Stimulated activated naive CD8-positive, alpha-beta T cell treated with anti-CD3 and anti-CD28 coated beads, Interleukin-15, Interleukin-2, amounts not matched to agents 100 ng/mL and 50 ng/mL, for 24 hours (primary cell): ENCODE data around the gene ZIC1.

Source experiments
- H3K27ac Mint-ChIP-seq: one replicate; pipeline ENCODE4 v1.8.0; 2021; ENCODE audit warnings: mild to moderate bottlenecking, mixed read lengths
- H3K27me3 Mint-ChIP-seq: one replicate; pipeline ENCODE4 v1.8.0; 2021; ENCODE audit warnings: mixed read lengths
- H3K36me3 Mint-ChIP-seq: one replicate; pipeline ENCODE4 v1.8.0; 2021; ENCODE audit warnings: low read depth, mixed read lengths
- H3K4me1 Mint-ChIP-seq: one replicate; pipeline ENCODE4 v1.8.0; 2021; ENCODE audit warnings: low read depth, mixed read lengths
- H3K4me3 Mint-ChIP-seq: one replicate; pipeline ENCODE4 v1.8.0; 2021; ENCODE audit warnings: mild to moderate bottlenecking, mixed read lengths
- H3K9me3 Mint-ChIP-seq: one replicate; pipeline ENCODE4 v1.8.0; 2021; ENCODE audit warnings: mixed read lengths

Gene ZIC1

DNA sequence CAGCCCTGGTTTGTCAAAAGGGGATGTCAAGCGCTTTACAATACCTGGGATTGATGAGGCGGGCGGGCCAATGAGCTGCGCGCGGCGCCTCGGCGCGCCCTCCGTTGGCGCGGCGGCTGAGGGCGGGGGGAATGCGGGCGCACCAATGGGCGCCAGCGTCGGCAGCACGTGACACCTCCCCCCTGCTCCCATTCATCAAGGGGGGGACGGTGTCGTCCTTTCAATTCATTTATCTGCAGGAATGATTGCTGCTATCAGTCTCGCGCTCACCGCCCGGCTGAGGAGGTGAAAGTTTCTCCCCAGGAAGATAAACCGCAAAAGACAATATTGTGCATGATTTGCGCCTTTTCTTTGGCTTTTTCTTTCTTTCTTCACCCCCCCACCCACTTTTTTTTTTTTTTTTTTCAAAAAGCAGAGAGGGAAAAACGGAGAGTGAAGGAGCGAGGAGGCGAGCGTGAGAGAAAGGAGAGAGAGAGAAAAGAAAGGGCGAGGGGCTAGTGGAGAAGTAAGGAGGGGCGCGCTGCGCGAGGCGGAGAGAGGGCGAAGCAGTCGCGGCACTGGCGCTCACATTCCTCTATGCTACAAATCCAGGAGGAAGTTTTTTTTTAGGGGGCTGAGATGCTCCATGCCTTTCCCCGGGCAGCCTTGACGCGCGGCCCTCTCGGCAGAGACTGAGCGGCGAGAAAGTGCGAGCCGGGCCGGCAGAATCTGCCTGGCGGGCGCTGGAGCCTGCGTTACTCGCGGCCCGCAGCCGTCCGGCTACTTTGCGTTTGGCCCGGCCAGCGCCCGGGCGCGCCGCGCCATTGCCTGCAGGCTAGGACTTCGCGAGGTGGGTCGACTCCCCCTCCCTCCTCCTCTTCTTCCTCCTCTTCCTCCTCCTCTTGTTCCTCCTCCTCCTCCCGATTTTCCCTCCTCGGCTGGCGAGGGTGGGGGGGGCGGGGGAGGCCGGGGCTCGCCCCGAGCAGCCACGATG, at the start of gene ZIC1:
Gene ZIC1 (plus strand): TSS at position 223 of the 973 bp plus-strand sequence. CDS start 748 bp downstream, at position 971.
- peak within 1 kb of the TSS; percentile 20 for H3K4me3 Mint-ChIP-seq
- peaks cover 19% of the 10 kb centered on the region for H3K9me3 Mint-ChIP-seq
- H3K27me3 Mint-ChIP-seq, result peaks cover 84% of the 10 kb centered on the region
- peak within 1 kb of the TSS; percentile 40 for H3K27ac Mint-ChIP-seq
- H3K4me1 Mint-ChIP-seq, result peaks cover 40% of the 10 kb centered on the region
- peaks cover 29% of the 10 kb centered on the region for H3K36me3 Mint-ChIP-seq

DNA sequence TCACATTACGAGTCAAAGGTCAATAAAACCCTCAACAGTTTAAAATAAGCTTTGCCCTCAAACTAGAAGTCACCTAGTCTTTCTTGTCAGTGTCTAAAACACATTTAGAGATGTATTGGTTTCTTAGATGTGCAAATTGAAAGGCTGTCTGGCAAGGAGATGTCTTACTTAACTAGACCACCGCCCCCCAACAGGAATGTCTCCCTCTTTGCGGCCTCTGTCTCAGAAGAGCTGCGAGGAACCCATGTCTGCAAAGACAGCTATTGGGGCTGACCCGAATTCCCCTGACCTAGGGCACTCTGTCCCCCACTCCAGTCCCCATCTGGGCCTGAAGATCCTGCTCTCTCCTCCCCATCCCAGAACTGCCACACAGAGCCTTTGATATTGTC, 49.1 kb upstream of the ZIC1 start:
- H3K27me3 Mint-ChIP-seq, result peaks cover 86% of the 10 kb centered on the region
- peaks cover 10% of the 10 kb centered on the region for H3K9me3 Mint-ChIP-seq
- no peak overlapping the region for H3K27ac Mint-ChIP-seq
- H3K36me3 Mint-ChIP-seq, result no peaks in the 10 kb centered on the region
- H3K4me1 Mint-ChIP-seq, result no peaks in the 10 kb centered on the region
- H3K4me3 Mint-ChIP-seq, result no peak overlapping the region

DNA sequence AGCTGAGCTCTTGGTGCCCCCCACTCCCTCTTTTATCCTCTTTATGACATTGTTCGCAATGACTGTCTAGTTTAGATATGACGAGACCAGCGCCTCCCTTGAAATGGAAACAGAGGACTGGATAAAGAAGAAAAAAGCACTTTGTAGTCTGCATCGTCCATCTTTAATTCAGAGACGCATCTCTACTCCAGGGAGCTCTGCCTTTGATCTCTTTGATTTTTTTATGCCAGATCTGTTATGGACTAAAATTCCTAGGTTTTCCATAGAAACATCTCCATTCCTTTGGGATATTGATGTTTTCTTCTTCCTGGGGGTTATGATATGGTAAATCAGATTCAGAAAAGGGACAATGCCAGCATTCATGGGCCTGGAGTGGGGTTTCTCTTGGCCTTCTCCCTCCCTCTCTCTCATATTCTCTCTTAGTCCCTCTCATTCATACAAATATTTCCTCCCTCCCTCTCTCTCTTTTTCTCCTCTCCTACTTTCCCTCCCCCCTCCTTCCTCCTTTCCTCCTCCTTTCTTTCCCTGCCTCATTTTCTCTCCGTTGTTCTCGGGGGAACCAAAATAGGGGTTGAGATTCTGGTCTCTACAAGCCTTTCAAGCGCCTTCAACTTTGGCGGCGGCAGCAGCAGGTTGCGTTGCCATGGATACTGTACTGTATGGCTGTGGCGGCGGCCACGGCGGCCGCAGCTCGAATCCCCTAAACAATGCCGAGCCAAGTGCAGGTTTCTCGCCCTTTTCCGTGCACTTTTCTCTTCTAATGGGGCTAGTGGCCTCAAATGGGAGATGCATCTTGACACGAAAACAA, 48.3 kb upstream of the ZIC1 start:
- H3K36me3 Mint-ChIP-seq, result no peaks in the 10 kb centered on the region
- H3K9me3 Mint-ChIP-seq, result peaks cover 6% of the 10 kb centered on the region
- H3K27me3 Mint-ChIP-seq, result peaks cover 83% of the 10 kb centered on the region
- H3K4me1 Mint-ChIP-seq, result no peaks in the 10 kb centered on the region
- no peak overlapping the region for H3K4me3 Mint-ChIP-seq
- no peak overlapping the region for H3K27ac Mint-ChIP-seq

DNA sequence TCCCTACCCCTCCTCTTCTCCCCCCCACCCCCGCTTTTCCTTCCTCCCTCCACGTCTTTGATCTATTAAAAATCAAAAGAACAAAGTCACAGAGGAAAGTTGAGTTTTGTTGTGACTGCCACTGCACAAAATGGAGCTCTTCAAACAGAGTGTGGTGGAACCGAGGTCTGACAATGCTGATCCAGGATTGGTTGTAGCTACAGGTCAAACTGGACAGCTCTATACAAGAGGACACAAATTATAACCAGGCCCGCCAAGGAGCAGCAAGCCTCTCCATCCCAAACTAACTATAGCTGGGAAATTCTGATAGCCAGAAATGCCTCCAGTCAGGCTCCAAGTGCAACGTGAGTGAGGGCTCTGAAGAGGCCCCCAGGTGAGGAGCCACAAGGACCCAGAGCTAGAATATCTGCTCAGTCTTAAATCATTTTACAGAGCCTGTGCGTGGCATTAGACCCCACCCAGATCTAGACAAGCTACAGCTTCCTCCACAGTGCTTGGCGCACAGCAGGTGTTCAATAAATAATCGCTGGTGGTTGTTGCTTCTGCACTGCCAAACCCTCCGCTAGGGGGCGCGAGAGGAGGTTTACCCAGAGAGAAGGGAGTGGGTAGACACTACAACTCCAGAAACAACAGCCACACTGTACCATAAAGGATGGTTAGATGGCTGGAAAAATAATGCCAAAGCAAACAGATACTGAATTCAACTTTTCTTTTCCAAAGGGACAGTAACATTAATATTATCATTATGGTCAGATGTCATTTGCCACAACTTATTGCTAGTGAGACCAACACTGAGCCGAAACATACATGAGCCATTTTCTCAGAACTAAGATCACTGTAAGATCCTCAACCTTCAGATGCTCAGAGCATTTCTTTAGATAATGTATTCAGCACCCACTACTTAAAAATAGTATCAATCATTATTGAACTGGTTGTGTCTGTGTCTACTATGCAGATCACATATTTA, 47.4 kb upstream of the ZIC1 start:
- no peaks in the 10 kb centered on the region for H3K4me1 Mint-ChIP-seq
- no peaks in the 10 kb centered on the region for H3K36me3 Mint-ChIP-seq
- no peak overlapping the region for H3K27ac Mint-ChIP-seq
- peaks cover 6% of the 10 kb centered on the region for H3K9me3 Mint-ChIP-seq
- no peak overlapping the region for H3K4me3 Mint-ChIP-seq
- peaks cover 74% of the 10 kb centered on the region for H3K27me3 Mint-ChIP-seq

DNA sequence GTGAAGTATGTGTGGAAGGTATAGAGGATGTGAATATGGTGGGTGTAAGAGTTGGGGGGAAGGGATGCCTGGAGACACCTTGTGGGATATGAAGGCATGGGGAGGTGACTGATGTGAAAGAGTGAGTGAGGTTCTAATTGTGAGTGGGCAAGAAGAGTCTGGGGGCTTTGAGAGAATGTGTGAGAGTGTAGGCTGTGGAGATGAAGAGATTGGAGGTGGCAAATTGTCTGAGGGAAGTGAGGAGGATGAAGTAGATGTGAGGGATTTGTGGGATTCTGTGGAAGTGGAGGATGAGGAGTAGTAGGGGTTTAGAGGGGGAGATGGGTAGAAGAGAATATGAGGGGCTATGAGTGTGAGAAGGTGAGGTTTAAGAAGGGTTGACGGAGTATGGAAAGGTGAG, 44.4 kb upstream of the ZIC1 start:
- H3K36me3 Mint-ChIP-seq, result no peaks in the 10 kb centered on the region
- H3K4me3 Mint-ChIP-seq, result no peak overlapping the region
- no peak overlapping the region for H3K27ac Mint-ChIP-seq
- H3K9me3 Mint-ChIP-seq, result peaks cover 5% of the 10 kb centered on the region
- no peaks in the 10 kb centered on the region for H3K4me1 Mint-ChIP-seq
- peaks cover 69% of the 10 kb centered on the region for H3K27me3 Mint-ChIP-seq

DNA sequence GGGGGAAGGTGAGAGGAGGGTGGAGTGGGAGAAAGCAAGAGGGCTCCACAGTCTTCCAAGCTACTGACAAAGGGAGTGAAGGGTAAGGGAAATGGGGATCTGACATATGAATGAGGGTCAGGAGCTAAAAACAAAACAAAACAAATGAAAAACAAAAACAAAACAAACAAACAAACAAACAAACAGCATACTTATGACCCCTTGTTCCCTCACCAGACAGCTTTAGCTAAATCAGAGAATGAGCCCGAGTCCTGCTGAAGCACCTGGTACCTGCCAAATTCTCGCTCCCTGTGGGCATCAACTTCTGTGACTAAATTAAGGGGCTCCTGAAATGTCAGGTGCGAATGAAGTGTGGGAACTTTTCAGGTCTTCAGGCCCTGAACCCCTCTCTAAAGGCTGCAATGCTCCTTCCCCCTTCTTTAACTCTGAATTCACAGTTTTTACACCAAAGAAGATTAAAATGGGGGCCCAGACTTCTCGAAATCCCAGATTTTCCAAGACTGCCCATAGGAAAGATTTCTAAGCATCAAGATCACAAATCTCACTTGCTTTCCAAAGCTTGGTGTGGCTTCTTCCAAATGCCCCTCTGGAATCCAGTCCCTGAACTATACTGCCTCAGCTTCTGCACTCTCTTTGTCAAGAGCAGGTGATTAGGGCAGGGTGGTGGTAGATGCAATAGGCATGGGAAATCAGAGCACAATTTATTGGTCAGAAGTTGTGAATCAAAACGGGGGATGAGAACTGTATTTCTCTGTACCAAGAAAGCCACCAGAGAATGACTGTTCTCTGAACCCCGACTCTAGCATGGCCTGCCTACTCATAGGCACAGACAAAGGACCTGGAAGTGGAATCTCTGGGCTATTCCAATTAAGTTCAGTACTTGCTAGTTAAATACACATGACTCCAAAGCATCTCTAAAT, 43.7 kb upstream of the ZIC1 start:
- Mint-ChIP-seq H3K36me3 (no peaks in the 10 kb centered on the region), H3K4me1 (no peaks in the 10 kb centered on the region), H3K9me3 (peaks cover 5% of the 10 kb centered on the region), H3K4me3 (no peak overlapping the region), H3K27ac (no peak overlapping the region), H3K27me3 (peaks cover 69% of the 10 kb centered on the region)

DNA sequence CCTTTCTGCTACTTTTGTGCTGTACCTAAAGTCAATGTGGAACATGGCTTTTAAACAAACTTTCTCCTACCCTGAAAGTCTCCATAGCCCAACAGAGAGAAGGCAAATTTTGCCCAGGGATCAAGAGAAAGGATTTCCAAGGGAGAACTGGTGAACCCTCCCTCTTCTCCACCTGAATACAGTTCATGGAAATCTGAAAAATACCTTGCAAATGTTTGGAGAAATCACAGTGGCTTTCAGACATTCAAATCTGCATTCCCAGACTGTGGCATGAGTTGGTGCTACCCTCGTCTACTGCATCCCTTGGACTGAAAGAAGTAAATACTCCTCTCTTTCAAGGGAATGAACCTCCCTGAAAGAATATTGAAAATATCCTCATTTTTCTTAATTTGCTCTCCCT, 41.5 kb upstream of the ZIC1 start:
- no peak overlapping the region for H3K4me3 Mint-ChIP-seq
- H3K9me3 Mint-ChIP-seq, result peaks cover 5% of the 10 kb centered on the region
- no peaks in the 10 kb centered on the region for H3K4me1 Mint-ChIP-seq
- peaks cover 72% of the 10 kb centered on the region for H3K27me3 Mint-ChIP-seq
- peaks cover 4% of the 10 kb centered on the region for H3K36me3 Mint-ChIP-seq
- no peak overlapping the region for H3K27ac Mint-ChIP-seq

DNA sequence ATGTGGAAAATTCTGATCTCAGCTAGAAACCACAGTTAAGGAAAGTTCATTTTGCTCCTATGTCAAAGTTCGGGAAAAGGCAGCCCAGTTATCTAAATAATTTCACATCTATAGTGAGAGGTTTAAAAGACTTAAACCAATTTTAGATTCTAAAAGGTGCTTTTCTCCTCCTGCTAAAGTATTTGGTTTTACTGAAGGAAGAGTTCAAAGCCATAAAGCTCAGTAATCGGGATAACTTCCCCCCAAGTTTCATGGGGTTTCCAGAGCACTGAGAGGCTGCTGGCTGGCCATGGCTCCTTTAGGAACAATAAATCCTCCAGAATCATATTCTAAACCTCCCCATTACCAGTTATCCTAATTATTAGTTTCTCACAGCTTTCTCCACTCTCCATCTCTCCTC, 41.0 kb upstream of the ZIC1 start:
- peaks cover 77% of the 10 kb centered on the region for H3K27me3 Mint-ChIP-seq
- H3K9me3 Mint-ChIP-seq, result peaks cover 5% of the 10 kb centered on the region
- peaks cover 6% of the 10 kb centered on the region for H3K36me3 Mint-ChIP-seq
- H3K4me1 Mint-ChIP-seq, result no peaks in the 10 kb centered on the region
- H3K4me3 Mint-ChIP-seq, result no peak overlapping the region
- H3K27ac Mint-ChIP-seq, result no peak overlapping the region

DNA sequence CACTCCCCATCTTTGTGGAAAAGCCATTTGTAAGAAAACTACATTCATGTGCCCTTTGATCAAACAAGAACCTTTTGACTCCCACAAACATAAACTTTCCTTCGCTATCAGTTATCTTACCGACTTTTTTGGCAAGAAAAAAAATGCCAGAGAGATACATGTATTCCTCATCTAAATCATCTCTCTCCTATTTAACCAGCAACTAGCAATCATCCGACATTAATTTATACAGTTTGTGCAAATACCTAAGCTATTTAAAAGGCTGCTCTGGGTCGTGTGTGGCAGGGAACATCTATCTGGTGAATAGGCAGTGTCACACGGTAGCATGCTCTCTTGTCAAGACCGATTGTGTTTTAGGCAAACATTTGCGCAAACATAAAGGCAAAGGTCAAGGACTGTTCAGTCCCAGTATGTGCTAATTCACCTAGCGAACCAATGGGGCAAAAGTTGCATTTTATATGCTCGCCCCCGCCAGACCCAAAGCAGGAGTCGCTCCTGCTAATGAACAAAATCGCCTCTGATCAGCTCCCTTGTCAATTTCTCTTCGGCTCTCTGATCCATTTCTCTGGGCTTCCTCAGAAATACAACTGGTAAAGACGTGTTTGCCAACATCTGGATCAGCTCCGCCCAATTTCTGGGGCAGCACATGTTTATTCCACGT, 40.5 kb upstream of the ZIC1 start:
- H3K27me3 Mint-ChIP-seq, result peaks cover 77% of the 10 kb centered on the region
- no peak overlapping the region for H3K4me3 Mint-ChIP-seq
- no peaks in the 10 kb centered on the region for H3K4me1 Mint-ChIP-seq
- no peak overlapping the region for H3K27ac Mint-ChIP-seq
- H3K36me3 Mint-ChIP-seq, result peaks cover 6% of the 10 kb centered on the region
- H3K9me3 Mint-ChIP-seq, result peaks cover 5% of the 10 kb centered on the region

DNA sequence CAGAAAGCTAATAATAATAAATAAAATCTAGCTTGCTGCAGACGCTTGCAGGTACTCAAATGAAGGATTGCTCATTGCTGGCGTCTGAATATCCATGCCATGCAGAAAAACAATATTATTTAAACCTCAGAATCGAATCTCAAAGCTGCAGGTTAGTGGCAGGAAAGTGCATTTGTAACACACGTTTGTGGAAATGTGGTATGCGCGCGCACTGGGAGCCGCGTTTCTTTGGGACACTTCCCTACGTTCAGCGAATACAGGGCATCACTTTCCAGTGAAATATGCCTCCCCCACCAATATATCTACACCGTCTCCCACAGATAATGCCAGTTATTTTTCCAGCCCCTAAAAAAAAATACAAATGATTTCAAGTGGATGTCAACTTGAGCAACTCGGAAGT, 39.9 kb upstream of the ZIC1 start:
- Mint-ChIP-seq H3K27me3 (peaks cover 77% of the 10 kb centered on the region), H3K4me1 (no peaks in the 10 kb centered on the region), H3K9me3 (peaks cover 5% of the 10 kb centered on the region), H3K36me3 (peaks cover 6% of the 10 kb centered on the region), H3K27ac (no peak overlapping the region), H3K4me3 (no peak overlapping the region)

DNA sequence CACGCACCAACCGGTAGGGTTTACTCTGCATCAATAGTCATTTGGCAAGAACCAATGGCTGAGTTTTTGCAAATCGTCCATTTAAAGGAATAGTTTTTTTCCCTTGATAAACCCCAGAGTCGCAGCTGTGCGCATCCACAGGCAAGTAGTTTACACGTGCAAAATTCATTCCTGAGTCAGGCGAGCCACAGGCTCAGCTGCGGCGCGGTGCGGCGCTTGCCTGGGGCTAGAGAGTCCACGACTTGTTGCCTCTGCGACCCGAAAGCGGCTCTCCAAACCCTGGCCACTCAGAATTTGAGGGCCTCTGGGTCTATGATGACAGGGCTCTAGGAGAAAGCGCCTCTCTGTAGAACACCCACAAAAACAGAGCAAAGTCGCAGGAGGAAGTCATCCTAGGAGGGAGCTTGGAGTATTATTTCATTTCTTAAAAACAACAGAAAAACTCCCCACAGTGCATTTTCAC, 39.5 kb upstream of the ZIC1 start:
- Mint-ChIP-seq H3K9me3 (peaks cover 5% of the 10 kb centered on the region), H3K4me1 (no peaks in the 10 kb centered on the region), H3K27ac (no peak overlapping the region)

DNA sequence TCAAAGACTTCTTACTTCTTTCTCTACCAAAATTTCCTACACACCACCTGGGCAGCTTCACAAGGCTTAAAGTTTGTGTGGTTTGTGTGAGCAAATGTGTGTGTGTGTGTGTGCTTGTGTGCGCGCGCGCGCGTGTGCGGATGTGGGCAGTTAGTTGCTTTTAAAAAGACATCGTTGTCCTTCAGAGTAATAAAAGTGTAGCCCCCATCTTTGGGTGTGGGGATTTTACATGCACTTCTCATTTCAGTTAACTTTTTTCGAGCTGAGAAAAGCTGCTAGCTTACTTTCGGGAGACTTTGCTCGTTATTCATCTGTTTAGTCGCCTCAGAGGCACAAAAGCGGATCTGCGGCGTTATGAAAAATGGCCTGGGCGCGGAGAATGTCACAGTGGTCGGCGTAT, 38.8 kb upstream of the ZIC1 start:
- Mint-ChIP-seq H3K4me1 (no peaks in the 10 kb centered on the region), H3K9me3 (peaks cover 5% of the 10 kb centered on the region), H3K27me3 (peaks cover 76% of the 10 kb centered on the region), H3K36me3 (peaks cover 6% of the 10 kb centered on the region), H3K27ac (no peak overlapping the region), H3K4me3 (no peak overlapping the region)

More for the DNA sequence above, 39.5 kb upstream of the ZIC1 start:
- Mint-ChIP-seq H3K36me3 (peaks cover 6% of the 10 kb centered on the region), H3K27me3 (peaks cover 77% of the 10 kb centered on the region), H3K4me3 (no peak overlapping the region)

DNA sequence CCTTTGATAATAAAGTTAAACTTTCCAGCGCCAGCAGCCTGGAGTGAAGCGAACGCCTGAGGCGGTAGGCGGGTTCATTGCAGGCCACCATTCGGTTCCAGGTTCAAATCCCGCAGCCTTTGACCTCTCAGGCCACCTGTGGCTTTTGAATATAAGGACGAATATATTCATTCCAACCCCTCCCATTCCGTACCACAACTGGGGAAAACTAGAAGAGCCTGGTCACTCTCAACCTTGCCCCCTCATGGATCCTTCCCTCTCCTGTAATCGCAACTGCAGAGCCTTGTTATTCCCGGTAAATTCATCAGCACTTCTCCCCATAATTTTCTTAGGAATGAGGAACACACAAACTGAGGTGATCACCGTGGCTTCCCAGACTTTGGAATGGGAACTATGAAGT, 38.0 kb upstream of the ZIC1 start:
- Mint-ChIP-seq H3K4me3 (no peak overlapping the region), H3K27me3 (peaks cover 78% of the 10 kb centered on the region)

More for the DNA sequence above, 38.0 kb upstream of the ZIC1 start:
- Mint-ChIP-seq H3K27ac (no peak overlapping the region), H3K9me3 (peaks cover 5% of the 10 kb centered on the region), H3K36me3 (peaks cover 6% of the 10 kb centered on the region), H3K4me1 (no peaks in the 10 kb centered on the region)
